ENCODE results near the gene LIMS2.
A peak's percentile ranks its signal among the peaks of the same experiment; 100 is the strongest.

The LIMS2 gene

DNA sequence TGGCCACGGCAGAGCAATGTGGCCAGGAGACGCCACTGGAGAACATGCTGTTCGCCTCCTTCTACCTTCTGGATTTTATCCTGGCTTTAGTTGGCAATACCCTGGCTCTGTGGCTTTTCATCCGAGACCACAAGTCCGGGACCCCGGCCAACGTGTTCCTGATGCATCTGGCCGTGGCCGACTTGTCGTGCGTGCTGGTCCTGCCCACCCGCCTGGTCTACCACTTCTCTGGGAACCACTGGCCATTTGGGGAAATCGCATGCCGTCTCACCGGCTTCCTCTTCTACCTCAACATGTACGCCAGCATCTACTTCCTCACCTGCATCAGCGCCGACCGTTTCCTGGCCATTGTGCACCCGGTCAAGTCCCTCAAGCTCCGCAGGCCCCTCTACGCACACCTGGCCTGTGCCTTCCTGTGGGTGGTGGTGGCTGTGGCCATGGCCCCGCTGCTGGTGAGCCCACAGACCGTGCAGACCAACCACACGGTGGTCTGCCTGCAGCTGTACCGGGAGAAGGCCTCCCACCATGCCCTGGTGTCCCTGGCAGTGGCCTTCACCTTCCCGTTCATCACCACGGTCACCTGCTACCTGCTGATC, 24.4 kb downstream of the LIMS2 start:
- Histone ChIP-seq H3K4me1 (peaks cover 54 to 87% (median 79%) of the 10 kb centered on the region in 10 experiments), H3K27me3 (peaks cover 0 to 22% (median 0%) of the 10 kb centered on the region in 11 experiments; a peak in 4 of 22 replicates), H3K9me3 (replicated peaks in 1 of 11) (no peaks in the 10 kb centered on the region), H3K27ac (peak overlapping the region in 4 of 11 experiments; percentile 1 to 44 (median 20); a peak in 6 of 22 replicates), H3K4me3 (peak overlapping the region in 1 of 10 experiments; percentile 10; a peak in 1 of 20 replicates), H3K9ac (peak overlapping the region in 2 of 11 experiments; percentile 1 to 37; a peak in 1 of 22 replicates), H3K4me2 (peak overlapping the region; percentile 58 to 93 (median 83)), H4K20me1 (peaks cover 0 to 10% (median 0%) of the 10 kb centered on the region in 11 experiments; a peak in 2 of 22 replicates), H3K36me3 (no peaks in the 10 kb centered on the region)
- TF ChIP-seq Cebpa-rat (IDR thresholded peaks at IDR 0.05): no peak

DNA sequence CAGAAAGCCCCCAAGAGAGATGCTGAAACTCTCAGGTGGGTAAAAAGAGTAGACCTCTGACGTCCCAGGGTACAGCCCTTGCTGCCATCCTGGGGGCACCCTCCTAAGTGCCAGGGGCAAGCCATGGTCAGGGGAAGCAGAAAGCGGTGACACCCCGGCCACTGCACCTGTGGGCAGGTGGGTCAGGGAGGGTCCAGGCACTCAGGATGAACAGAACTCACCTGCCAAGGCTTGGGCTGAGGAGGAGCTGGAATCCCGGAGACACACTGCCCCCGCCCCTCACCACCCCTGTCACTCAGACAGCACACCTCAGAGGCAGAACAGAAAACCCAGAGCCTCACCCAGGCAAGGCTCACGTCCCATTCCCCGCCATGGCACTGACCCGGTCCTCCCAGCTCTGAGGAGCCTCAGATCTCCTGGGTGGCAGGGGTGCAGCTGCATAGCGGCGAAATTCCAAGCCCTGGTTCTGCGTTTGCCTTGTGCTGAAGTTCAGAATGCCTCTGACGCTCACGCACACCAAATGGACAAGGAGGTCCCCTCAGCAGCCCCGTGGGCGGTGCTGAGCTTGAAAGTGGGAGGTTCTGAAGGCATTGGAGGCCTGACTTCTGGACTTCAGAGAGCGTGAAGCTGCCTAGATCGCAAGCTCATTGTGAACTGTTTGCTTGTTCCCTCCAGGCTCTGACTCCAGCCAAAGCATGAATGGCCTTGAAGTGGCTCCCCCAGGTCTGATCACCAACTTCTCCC, 25.1 kb downstream of the LIMS2 start:
- peaks cover 58 to 89% (median 85%) of the 10 kb centered on the region in 10 experiments for H3K4me1 ChIP-seq
- peak overlapping the region in 3 of 11 experiments; percentile 11 to 37 (median 31); a peak in 2 of 22 replicates for H3K9ac ChIP-seq
- H3K27ac ChIP-seq: peak overlapping the region in 2 of 11 experiments; percentile 25 to 68; a peak in 3 of 22 replicates

DNA sequence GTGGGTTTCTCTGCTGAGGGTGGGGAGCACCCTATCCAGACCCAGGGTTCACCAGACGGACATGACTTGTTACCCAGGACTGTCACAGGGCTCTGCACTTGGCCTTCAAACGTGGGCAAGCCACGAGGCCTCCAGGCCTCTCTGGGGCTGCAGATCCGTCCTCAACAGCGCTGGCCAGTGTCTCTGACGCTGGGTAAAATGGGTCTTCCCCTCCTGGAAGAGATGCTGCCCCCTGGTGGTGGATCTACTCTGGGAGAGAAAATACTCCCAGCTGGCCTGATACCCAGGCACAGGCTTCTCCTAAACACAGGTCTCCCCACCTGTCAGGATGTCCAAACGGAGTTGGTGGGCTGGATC, 25.7 kb downstream of the LIMS2 start:
- no peak for TF ChIP-seq Cebpa-rat (IDR thresholded peaks at IDR 0.05)
- peak overlapping the region in 4 of 11 experiments; percentile 21 to 54 (median 38); a peak in 4 of 22 replicates for H3K9ac ChIP-seq

More for the DNA sequence above, 25.1 kb downstream of the LIMS2 start:
- Histone ChIP-seq H3K4me3 (no peak overlapping the region), H3K9me3 (replicated peaks in 1 of 11) (no peaks in the 10 kb centered on the region), H4K20me1 (peaks cover 0 to 10% (median 0%) of the 10 kb centered on the region in 11 experiments; a peak in 2 of 22 replicates), H3K4me2 (peak overlapping the region in 10 of 11 experiments; percentile 58 to 93 (median 84); a peak in 18 of 22 replicates), H3K27me3 (peaks cover 0 to 22% (median 0%) of the 10 kb centered on the region in 11 experiments; a peak in 4 of 22 replicates), H3K36me3 (no peaks in the 10 kb centered on the region)
- TF ChIP-seq Cebpa-rat (IDR thresholded peaks at IDR 0.05): no peak

DNA sequence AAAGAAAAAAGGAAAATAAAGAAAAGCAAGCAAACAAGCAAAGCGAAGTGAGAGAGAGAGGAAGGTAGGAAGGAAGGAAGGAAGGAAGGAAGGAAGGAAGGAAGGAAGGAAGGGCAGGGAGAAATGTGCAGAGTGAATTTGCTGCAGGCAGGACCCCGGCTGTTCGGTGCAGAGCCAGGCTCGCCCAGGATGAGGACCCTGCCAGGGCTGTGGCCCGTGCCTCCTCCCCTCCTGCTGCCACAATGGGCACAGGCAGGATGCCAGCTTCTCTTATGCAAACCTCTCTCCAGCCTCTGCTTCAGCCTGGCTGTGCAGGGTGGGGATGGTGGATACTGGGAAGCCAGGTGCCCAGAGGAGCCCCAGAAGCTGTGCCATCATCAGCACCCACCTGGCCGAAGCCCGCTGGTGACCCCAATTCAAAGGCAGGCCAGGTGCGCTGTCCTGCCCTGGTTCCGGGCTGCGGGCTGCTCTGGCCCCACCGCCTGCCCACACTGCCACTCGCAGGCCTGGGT, 26.2 kb downstream of the LIMS2 start:
- peaks cover 0 to 22% (median 0%) of the 10 kb centered on the region in 11 experiments; a peak in 4 of 22 replicates for H3K27me3 ChIP-seq
- H3K4me3 ChIP-seq: no peak overlapping the region
- no peaks in the 10 kb centered on the region for H3K36me3 ChIP-seq
- peak overlapping the region; percentile 15 to 93 (median 83) for H3K4me2 ChIP-seq
- peak overlapping the region in 4 of 11 experiments; percentile 21 to 54 (median 38); a peak in 4 of 22 replicates for H3K9ac ChIP-seq
- H3K4me1 ChIP-seq: peaks cover 58 to 98% (median 95%) of the 10 kb centered on the region in 10 experiments
- peak overlapping the region in 4 of 11 experiments; percentile 36 to 68 (median 45); a peak in 6 of 22 replicates for H3K27ac ChIP-seq
- no peaks in the 10 kb centered on the region for H3K9me3 ChIP-seq (replicated peaks in 1 of 11)
- H4K20me1 ChIP-seq: peaks cover 0 to 10% (median 0%) of the 10 kb centered on the region in 11 experiments; a peak in 2 of 22 replicates
- TF ChIP-seq Cebpa-rat (IDR thresholded peaks at IDR 0.05): no peak

More for the DNA sequence above, 25.7 kb downstream of the LIMS2 start:
- peaks cover 0 to 10% (median 0%) of the 10 kb centered on the region in 11 experiments; a peak in 2 of 22 replicates for H4K20me1 ChIP-seq
- H3K36me3 ChIP-seq: no peaks in the 10 kb centered on the region
- H3K4me1 ChIP-seq: peaks cover 58 to 95% (median 90%) of the 10 kb centered on the region in 10 experiments
- H3K27me3 ChIP-seq: peaks cover 0 to 22% (median 0%) of the 10 kb centered on the region in 11 experiments; a peak in 4 of 22 replicates
- peak overlapping the region; percentile 15 to 93 (median 83) for H3K4me2 ChIP-seq
- H3K9me3 ChIP-seq (replicated peaks in 1 of 11): no peaks in the 10 kb centered on the region
- H3K4me3 ChIP-seq: no peak overlapping the region
- H3K27ac ChIP-seq: peak overlapping the region in 4 of 11 experiments; percentile 36 to 68 (median 45); a peak in 6 of 22 replicates

DNA sequence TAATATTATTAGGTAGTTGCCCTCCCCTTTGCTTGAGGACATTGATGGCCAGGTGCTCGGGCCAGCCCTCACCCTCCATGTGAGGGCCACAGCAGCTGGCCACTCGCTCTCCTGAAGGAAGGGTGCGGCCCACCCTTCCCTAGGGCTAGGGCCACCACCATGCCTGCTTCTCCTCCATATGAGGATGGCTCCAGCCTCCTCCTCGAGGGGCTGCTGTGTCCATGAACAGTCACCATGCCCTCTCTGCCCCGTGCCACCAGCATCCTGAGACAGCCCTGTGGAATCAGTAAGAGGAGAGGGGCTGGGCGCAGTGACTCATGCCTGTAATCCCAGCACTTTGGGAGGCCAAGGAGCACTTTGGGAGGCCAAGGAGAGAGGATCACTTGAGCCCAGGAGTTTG, 27.0 kb downstream of the LIMS2 start:
- peaks cover 0 to 22% (median 0%) of the 10 kb centered on the region in 11 experiments; a peak in 4 of 22 replicates for H3K27me3 ChIP-seq
- peak overlapping the region in 4 of 11 experiments; percentile 25 to 69 (median 44); a peak in 5 of 22 replicates for H3K27ac ChIP-seq
- peak overlapping the region in 2 of 11 experiments; percentile 29 to 45; a peak in 2 of 22 replicates for H3K9ac ChIP-seq
- no peaks in the 10 kb centered on the region for H3K36me3 ChIP-seq
- peaks cover 0 to 10% (median 0%) of the 10 kb centered on the region in 11 experiments; a peak in 2 of 22 replicates for H4K20me1 ChIP-seq
- H3K4me3 ChIP-seq: no peak overlapping the region
- H3K4me2 ChIP-seq: peak overlapping the region in 9 of 11 experiments; percentile 77 to 100 (median 94); a peak in 18 of 22 replicates
- no peak for TF ChIP-seq Cebpa-rat (IDR thresholded peaks at IDR 0.05)
- H3K4me1 ChIP-seq: peaks cover 58 to 98% (median 97%) of the 10 kb centered on the region in 10 experiments
- no peaks in the 10 kb centered on the region for H3K9me3 ChIP-seq (replicated peaks in 1 of 11)

DNA sequence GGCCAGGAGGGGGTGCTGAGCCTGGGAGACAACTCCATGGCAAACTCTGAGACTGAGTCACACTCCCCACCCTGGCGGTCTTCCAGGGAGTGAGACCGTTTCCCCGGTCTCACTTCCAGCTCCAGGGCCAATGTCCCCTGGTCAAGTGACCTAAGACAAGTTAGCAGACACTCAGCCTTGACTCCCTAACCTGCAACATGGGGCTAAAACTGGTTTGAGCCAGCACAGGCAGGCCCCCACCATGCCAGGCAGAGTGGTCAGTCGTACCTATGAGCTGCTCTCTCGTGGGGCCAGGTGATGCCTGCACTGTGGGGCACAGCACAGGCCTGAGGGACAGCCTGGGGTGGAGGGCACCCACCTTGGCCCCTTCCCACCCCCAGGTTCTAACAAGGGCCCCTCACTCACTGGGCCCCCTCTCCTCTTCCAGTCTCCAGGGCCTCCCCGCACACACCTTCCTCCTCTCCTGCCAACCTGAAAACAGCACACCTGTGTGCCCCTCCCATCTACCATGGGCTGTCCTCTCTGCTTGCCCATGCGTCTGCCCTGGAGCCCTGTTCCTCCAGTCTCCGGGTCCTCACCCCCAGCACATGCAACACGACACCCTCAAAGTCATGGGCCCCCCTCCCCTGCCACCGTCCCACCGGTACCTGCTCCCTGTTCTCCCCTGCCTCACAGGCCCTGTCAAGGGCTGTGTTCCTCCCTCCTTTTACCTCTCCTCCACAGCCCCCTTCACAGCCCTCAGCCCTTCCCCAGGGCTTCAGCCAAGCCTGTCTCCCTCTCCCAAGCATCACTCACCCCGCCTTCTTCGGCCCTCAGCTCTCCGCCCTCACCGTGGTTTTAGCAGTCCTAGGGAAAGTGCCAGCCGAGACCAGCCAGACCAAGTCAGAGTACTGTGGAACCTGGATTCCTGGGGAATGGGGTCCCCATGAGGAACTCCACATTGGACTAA, 27.8 kb downstream of the LIMS2 start:
- peak overlapping the region in 9 of 11 experiments; percentile 25 to 69 (median 44); a peak in 14 of 22 replicates for H3K27ac ChIP-seq
- peaks cover 0 to 10% (median 0%) of the 10 kb centered on the region in 11 experiments; a peak in 2 of 22 replicates for H4K20me1 ChIP-seq
- H3K9ac ChIP-seq: peak overlapping the region in 8 of 11 experiments; percentile 10 to 51 (median 41); a peak in 9 of 22 replicates
- TF ChIP-seq Cebpa-rat (IDR thresholded peaks at IDR 0.05): no peak
- no peaks in the 10 kb centered on the region for H3K9me3 ChIP-seq (replicated peaks in 1 of 11)
- peak overlapping the region; percentile 64 to 100 (median 85) for H3K4me2 ChIP-seq
- peaks cover 0 to 22% (median 0%) of the 10 kb centered on the region in 11 experiments; a peak in 4 of 22 replicates for H3K27me3 ChIP-seq
- H3K4me1 ChIP-seq: peaks cover 55 to 98% (median 97%) of the 10 kb centered on the region in 10 experiments
- H3K4me3 ChIP-seq: no peak overlapping the region
- H3K36me3 ChIP-seq: no peaks in the 10 kb centered on the region

DNA sequence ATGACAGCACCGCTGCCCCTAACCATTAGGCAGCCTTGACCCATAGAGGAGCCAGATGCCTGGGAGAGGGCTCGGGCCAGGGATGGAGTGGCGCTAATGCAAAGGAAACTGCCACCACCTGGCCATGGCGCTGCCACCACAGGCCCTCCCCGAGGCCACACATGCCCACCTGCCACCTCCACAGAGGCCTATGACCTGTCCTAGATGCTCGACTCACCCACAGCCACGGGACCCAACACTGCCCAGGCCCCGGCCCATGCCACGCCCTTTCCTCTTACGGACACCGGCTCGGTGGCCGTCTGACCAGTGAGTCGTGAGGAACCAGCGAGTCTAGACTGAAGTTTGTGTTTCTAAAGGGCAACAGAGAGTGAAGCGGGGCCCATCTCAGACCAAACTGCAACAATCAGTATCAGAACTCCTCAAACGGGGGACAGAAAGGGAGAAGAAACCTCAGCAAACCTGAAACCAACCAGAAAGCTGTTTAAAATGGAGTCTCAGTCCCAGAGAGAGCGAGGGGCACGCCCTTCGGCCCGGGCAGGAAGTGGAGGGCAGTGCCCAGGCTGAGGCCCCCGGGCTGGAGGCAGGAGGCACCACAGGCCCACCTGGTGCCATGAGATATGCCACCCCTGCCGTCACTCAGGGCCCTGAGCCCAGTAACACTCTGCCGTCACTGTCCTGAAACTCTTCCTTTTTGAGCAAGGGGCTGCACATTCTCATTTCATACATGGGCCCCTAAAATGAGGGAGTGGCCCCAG, 28.7 kb downstream of the LIMS2 start:
- H3K4me3 ChIP-seq: no peak overlapping the region
- H3K27ac ChIP-seq: peak overlapping the region in 10 of 11 experiments; percentile 16 to 69 (median 42); a peak in 18 of 22 replicates
- TF ChIP-seq Cebpa-rat (IDR thresholded peaks at IDR 0.05): no peak
- peaks cover 0 to 6% (median 0%) of the 10 kb centered on the region in 11 experiments; a peak in 2 of 22 replicates for H4K20me1 ChIP-seq
- H3K9me3 ChIP-seq (replicated peaks in 1 of 11): no peaks in the 10 kb centered on the region
- peaks cover 0 to 15% (median 0%) of the 10 kb centered on the region in 11 experiments; a peak in 4 of 22 replicates for H3K27me3 ChIP-seq
- H3K36me3 ChIP-seq: no peaks in the 10 kb centered on the region
- H3K4me1 ChIP-seq: peaks cover 53 to 98% (median 97%) of the 10 kb centered on the region in 10 experiments
- peak overlapping the region; percentile 64 to 100 (median 85) for H3K4me2 ChIP-seq
- peak overlapping the region; percentile 0 to 52 (median 37); a peak in 14 of 22 replicates for H3K9ac ChIP-seq

Data from BLaER1 treated with 17β-estradiol and CSF1 and Interleukin-3, amounts not matched to agents 10 nM and 100 nM (cell line).